SU-DHL-6 (cell line): ENCODE data around the gene ZIC3.

Experiments used
- H2AFZ ChIP-seq: fragments of 200-600 bp; sonication (generic); 2 replicates; pipeline ENCODE4 v1.6.1; 2014; ENCODE audit warnings: low read depth, mild to moderate bottlenecking, moderate library complexity, mixed read lengths, antibody characterized with exemption, low read length; ENCODE audit not compliant: severe bottlenecking
- H3F3A ChIP-seq: fragments of 200-600 bp; shearing (Covaris generic); 2 replicates; pipeline ENCODE4 v1.6.0; 2016; ENCODE audit warnings: antibody characterized with exemption, mild to moderate bottlenecking; ENCODE audit not compliant: insufficient read depth
- H3K27ac ChIP-seq: fragments of 200-600 bp; sonication (generic); 2 replicates; pipeline ENCODE4 v1.5.1; 2016; ENCODE audit warnings: low read depth, mild to moderate bottlenecking, low read length, moderate library complexity, mixed read lengths
- H3K27me3 ChIP-seq: fragments of 200-600 bp; sonication (generic), shearing (Covaris generic); 2 replicates; pipeline ENCODE4 v1.6.0; 2014; ENCODE audit warnings: mild to moderate bottlenecking, low read length
- H3K36me3 ChIP-seq: fragments of 200-600 bp; sonication (generic); 2 replicates; pipeline ENCODE4 v1.6.1; 2014; ENCODE audit warnings: mild to moderate bottlenecking, low read length, mixed read lengths
- H3K4me2 ChIP-seq: fragments of 300-600, 200-600 bp; shearing (Covaris generic), sonication (generic); 2 replicates; pipeline ENCODE4 v1.6.0; 2014; ENCODE audit warnings: low read length, low read depth, mild to moderate bottlenecking; ENCODE audit not compliant: poor library complexity, severe bottlenecking
- H3K4me3 ChIP-seq: fragments of 200-600 bp; sonication (generic); 2 replicates; pipeline ENCODE4 v1.5.1; 2014; ENCODE audit warnings: antibody characterized with exemption, low read length, mild to moderate bottlenecking, mixed read lengths; ENCODE audit not compliant: insufficient read depth, poor library complexity, severe bottlenecking
- H3K79me2 ChIP-seq: fragments of 200-600 bp; sonication (generic); 2 replicates; pipeline ENCODE4 v1.6.1; 2014; ENCODE audit warnings: mild to moderate bottlenecking, low read length, moderate library complexity; ENCODE audit not compliant: insufficient read depth
- H3K9ac ChIP-seq: fragments of 200-600 bp; sonication (generic); 2 replicates; pipeline ENCODE4 v1.7.0; 2014; ENCODE audit warnings: mild to moderate bottlenecking, low read length
- H3K9me2 ChIP-seq: fragments of 200-600 bp; sonication (generic); replicated peaks from 2 replicates; pipeline ENCODE4 v1.6.1; 2014; ENCODE audit warnings: low read length; ENCODE audit not compliant: insufficient read depth
- H3K9me3 ChIP-seq: fragments of 200-600 bp; sonication (generic); 2 replicates; pipeline ENCODE4 v1.6.1; 2014; ENCODE audit warnings: low read length, mixed read lengths; ENCODE audit not compliant: insufficient read depth
- H4K20me1 ChIP-seq: fragments of 200-600 bp; sonication (generic); 2 replicates; pipeline ENCODE4 v1.6.1; 2014; ENCODE audit warnings: low read depth, mild to moderate bottlenecking, antibody characterized with exemption, low read length, moderate library complexity, mixed read lengths
- CTCF ChIP-seq: fragments of 200-600 bp; sonication (generic); IDR thresholded peaks from one replicate; pipeline ENCODE4 v1.5.1; 2017; ENCODE audit warnings: antibody characterized with exemption, mild to moderate bottlenecking, low read length, moderate library complexity; ENCODE audit not compliant: insufficient read depth, poor library complexity, severe bottlenecking
- EZH2phosphoT487 ChIP-seq: fragments of 200-600 bp; sonication (generic), shearing (Covaris generic); conservative IDR thresholded peaks from 2 replicates; pipeline ENCODE4 v1.6.1; 2018; ENCODE audit warnings: mild to moderate bottlenecking, antibody characterized with exemption, low read length, moderate library complexity, mixed read lengths

Gene ZIC3

DNA sequence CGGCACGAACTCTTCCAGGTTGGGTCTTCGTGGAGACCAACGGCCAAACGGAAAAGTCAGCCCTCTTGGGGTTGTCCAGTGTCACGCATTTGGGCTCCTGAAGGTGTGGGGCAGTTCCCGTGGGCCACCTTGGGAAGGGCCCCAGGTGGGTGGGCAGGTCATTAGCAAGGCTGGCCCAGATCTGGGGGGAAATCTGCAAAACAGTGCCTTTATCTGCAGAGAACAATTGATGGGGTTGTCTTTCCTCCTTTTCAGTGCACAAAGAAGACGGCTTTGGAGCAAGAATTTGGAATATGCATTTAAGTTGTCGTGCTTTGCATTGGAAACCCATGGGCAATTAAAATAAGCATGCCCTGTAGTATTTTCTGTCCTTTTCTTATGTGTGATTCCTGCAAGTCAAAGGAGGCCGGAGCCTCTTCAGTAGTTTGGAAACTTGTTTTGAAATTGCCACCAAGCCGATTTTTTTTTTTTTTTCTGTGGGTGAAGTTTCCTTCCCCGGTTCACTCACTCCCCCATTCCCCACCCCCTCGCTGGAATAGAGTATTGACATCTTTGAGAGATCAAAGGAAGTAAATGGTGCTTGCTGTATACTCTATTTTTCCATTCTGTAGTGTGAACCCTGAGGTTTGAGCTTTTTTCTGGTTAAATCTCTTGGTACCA, 9.8 kb downstream of the ZIC3 start:
- Histone ChIP-seq H3K27me3 (no peaks in the 10 kb centered on the region), H3F3A (no peaks in the 10 kb centered on the region), H2AFZ (no peak overlapping the region), H3K9me2 (no peaks in the 10 kb centered on the region), H3K9ac (no peak overlapping the region), H3K4me2 (no peak overlapping the region), H3K79me2 (no peaks in the 10 kb centered on the region), H3K4me3 (no peak overlapping the region), H3K36me3 (no peaks in the 10 kb centered on the region), H3K27ac (no peak overlapping the region), H4K20me1 (no peaks in the 10 kb centered on the region), H3K9me3 (no peaks in the 10 kb centered on the region)
- TF ChIP-seq EZH2phosphoT487: no peak
- TF ChIP-seq CTCF: no peak

DNA sequence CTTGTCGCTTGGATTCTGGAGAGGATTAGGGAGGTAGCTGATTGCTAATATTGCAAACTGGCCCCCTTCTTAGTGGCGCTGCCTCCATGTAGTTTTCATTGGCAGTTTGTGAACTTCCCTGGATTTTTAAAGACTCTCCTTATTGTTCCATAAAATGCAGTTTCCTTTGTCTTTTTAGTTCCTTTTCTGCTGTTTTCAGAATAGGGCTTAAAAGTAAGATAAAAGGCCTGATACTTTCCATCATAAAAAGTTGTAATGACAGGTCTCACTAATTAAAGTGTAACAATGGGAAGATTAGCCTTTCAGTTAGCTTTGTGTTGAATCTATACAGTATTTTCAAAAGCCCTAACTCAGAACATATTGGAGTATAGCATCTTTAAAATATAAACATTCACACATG, 21.2 kb downstream of the ZIC3 start:
- Histone ChIP-seq H3K9ac (no peak overlapping the region), H3K4me2 (no peak overlapping the region), H3K9me3 (no peaks in the 10 kb centered on the region), H2AFZ (no peak overlapping the region), H3K36me3 (no peaks in the 10 kb centered on the region), H3K79me2 (no peaks in the 10 kb centered on the region), H3F3A (no peaks in the 10 kb centered on the region), H3K4me3 (no peak overlapping the region), H4K20me1 (no peaks in the 10 kb centered on the region), H3K27ac (no peak overlapping the region), H3K9me2 (no peaks in the 10 kb centered on the region), H3K27me3 (no peaks in the 10 kb centered on the region)
- TF ChIP-seq EZH2phosphoT487: no peak
- no peak for TF ChIP-seq CTCF

GRCh38 chrX:137600769-137601168, 34.8 kb downstream of the ZIC3 start:
- no peaks in the 10 kb centered on the region for H3K79me2 ChIP-seq
- no peak overlapping the region for H3K4me3 ChIP-seq
- TF ChIP-seq CTCF: no peak
- no peak for TF ChIP-seq EZH2phosphoT487
- H2AFZ ChIP-seq: no peak overlapping the region
- H3K9me3 ChIP-seq: no peaks in the 10 kb centered on the region
- no peak overlapping the region for H3K4me2 ChIP-seq
- no peaks in the 10 kb centered on the region for H3F3A ChIP-seq
- no peaks in the 10 kb centered on the region for H3K9me2 ChIP-seq
- H3K27me3 ChIP-seq: no peaks in the 10 kb centered on the region
- no peak overlapping the region for H3K9ac ChIP-seq
- no peaks in the 10 kb centered on the region for H3K36me3 ChIP-seq
- H4K20me1 ChIP-seq: no peaks in the 10 kb centered on the region
- H3K27ac ChIP-seq: no peak overlapping the region
